ENCODE data around the gene PPP1R12C.

DNA sequence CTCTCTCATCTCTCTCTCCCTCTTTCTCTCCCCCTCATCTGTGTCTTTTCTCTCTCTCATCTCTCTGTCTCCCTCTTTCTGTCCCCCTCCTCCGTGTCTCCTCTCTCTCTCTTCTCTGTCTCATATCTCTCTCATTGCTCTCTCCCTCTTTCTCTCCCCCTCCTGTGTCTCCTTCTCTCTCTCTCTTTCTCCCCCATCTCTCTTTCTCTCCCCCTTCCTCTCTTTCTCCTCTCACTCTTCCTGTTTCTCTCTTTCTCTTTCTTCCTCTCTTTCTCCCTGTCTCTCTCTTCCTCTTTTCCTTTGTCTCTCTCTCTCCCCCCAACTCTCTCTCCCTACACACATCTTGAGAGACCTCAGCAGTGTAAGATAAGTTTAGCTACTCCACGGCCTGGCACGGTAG is 49.6 kb downstream of the PPP1R12C start:
- TF ChIP-seq POLR2A (IDR thresholded peaks at IDR 0.05; ENCODE audit: low read length) = no peak
- TF ChIP-seq GATA1 (IDR thresholded peaks at IDR 0.05; ENCODE audit: low read depth, low read length) = no peak
